Measurements from ENCODE around the gene POU2F2. TPM values are rescaled to one million over a fixed set of nuclear protein-coding genes. Genes with fewer than 3 reads are reported as not detected.
A peak's percentile ranks its signal among the peaks of the same experiment; 100 is the strongest.

The POU2F2 gene
- total RNA-seq, 4 donors from 2014 or later: 0.55 to 3.2 (median 0.77) TPM; not detected in 1

GRCh38 chr19:42095142-42095813 lies 37.0 kb downstream of the POU2F2 start:
- no peak for TF ChIP-seq POLR2A (IDR thresholded peaks at IDR 0.05)
- TF ChIP-seq CTCF (IDR thresholded peaks at IDR 0.05): no peak
- intact Hi-C loops (cut with DNase I; ENCODE audit: low total_unique reads): no loop called here
- Histone ChIP-seq H3K4me1 (no peaks in the 10 kb centered on the region), H3K36me3 (no peaks in the 10 kb centered on the region), H3K4me3 (no peak overlapping the region), H3K9me3 (no peaks in the 10 kb centered on the region), H3K27me3 (no peaks in the 10 kb centered on the region), H3K27ac (no peak overlapping the region)
- no peak for DNase-seq

DNA sequence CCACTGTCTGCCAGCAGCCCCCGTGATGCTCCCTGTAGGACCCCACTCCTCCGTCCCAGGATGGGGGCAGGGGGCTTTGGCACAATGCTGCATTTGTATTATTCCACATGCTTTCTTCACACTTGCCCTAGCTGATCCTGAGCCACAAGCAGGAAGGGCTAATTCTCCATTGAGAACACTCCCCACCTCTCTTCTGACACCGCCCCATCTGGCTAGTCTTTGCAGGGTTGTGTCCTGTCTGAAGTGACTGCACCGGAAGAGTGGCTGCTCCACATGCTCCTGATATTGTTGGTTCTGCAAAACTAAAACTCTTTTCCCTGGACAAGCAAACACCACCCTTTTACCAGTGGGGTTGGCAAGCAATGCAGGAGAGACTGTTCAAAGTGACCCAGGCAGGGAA lies 38.3 kb downstream of the POU2F2 start:
- Histone ChIP-seq H3K9me3 (no peaks in the 10 kb centered on the region), H3K27me3 (no peaks in the 10 kb centered on the region), H3K36me3 (no peaks in the 10 kb centered on the region), H3K4me3 (no peak overlapping the region), H3K27ac (no peak overlapping the region), H3K4me1 (no peaks in the 10 kb centered on the region)
- no peak for DNase-seq
- intact Hi-C loops (cut with DNase I; ENCODE audit: low total_unique reads): no loop called here
- no peak for TF ChIP-seq POLR2A (IDR thresholded peaks at IDR 0.05)
- TF ChIP-seq CTCF (IDR thresholded peaks at IDR 0.05): no peak

DNA sequence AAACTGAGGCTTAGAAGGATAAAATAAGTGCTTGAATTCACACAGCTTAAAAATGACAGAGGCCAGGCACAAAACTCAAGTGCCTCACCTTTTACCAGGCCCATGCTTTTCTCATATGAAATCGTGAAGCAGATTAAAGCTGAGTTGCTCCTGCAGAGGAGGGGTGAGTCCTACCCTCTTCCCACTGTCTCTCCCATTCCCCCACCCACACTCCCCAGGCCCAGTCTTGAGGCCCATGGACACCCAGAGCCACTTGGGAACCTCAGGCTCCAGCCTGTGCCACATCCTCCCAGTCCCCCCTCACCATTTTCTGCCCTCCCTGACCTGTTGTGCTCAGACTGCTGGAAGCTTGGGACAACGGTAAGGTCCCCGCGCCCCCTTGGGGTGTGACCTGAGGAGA lies 38.7 kb downstream of the POU2F2 start:
- Histone ChIP-seq H3K9me3 (no peaks in the 10 kb centered on the region), H3K36me3 (no peaks in the 10 kb centered on the region), H3K27ac (no peak overlapping the region), H3K27me3 (no peaks in the 10 kb centered on the region), H3K4me1 (no peaks in the 10 kb centered on the region), H3K4me3 (no peak overlapping the region)
- DNase-seq: no peak
- intact Hi-C loops (cut with DNase I; ENCODE audit: low total_unique reads): no loop called here
- TF ChIP-seq CTCF (IDR thresholded peaks at IDR 0.05): no peak
- no peak for TF ChIP-seq POLR2A (IDR thresholded peaks at IDR 0.05)

DNA sequence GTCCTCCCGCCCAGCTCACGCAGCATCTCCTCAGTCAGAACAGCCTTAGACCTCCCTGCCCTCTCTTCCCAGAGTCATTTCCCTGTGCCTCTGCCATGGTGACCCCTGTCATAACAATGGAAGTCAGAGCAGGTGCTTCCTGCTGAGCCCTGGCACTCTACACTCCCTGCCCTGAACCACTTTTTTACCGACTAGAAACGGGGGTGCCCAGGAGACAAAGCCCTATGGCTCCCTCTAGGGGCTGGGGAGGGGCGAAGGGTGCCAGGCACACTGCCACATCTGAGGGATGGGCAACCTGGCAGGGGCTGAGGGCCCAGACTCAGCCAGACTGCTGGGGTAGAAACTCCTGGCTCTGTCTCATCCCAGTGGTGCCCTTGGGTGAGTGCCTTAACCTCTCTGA lies 39.9 kb downstream of the POU2F2 start:
- intact Hi-C loops (cut with DNase I; ENCODE audit: low total_unique reads): no loop called here
- no peaks in the 10 kb centered on the region for H3K4me1 ChIP-seq

More for the DNA sequence above, 39.9 kb downstream of the POU2F2 start:
- Histone ChIP-seq H3K36me3 (no peaks in the 10 kb centered on the region), H3K4me3 (no peak overlapping the region), H3K27me3 (no peaks in the 10 kb centered on the region), H3K27ac (peak overlapping the region; percentile 34 to 41), H3K9me3 (no peaks in the 10 kb centered on the region)
- no peak for TF ChIP-seq POLR2A (IDR thresholded peaks at IDR 0.05)
- TF ChIP-seq CTCF (IDR thresholded peaks at IDR 0.05): peak; percentile 4 to 45 (median 18)
- DNase-seq: peak in 1 of 2 donors; percentile 55

Data from uterus (tissue), 4 donors.